ENCODE data around the gene SFTA2.

SFTA2 gene

GRCh38 chr6:30882204-30882758 lies 49.7 kb downstream of the SFTA2 start:
- TF ChIP-seq, protein P1, sequence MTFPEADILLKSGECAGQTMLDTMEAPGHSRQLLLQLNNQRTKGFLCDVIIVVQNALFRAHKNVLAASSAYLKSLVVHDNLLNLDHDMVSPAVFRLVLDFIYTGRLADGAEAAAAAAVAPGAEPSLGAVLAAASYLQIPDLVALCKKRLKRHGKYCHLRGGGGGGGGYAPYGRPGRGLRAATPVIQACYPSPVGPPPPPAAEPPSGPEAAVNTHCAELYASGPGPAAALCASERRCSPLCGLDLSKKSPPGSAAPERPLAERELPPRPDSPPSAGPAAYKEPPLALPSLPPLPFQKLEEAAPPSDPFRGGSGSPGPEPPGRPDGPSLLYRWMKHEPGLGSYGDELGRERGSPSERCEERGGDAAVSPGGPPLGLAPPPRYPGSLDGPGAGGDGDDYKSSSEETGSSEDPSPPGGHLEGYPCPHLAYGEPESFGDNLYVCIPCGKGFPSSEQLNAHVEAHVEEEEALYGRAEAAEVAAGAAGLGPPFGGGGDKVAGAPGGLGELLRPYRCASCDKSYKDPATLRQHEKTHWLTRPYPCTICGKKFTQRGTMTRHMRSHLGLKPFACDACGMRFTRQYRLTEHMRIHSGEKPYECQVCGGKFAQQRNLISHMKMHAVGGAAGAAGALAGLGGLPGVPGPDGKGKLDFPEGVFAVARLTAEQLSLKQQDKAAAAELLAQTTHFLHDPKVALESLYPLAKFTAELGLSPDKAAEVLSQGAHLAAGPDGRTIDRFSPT (tag by site-specific recombination; IDR thresholded peaks at IDR 0.05) = peak; percentile 18; the same call in 1 of the 2 replicates
- TF ChIP-seq ZNF596 (tag by site-specific recombination; IDR thresholded peaks at IDR 0.05) (no peak), ZNF76 (tag by site-specific recombination; IDR thresholded peaks at IDR 0.05; ENCODE audit: borderline replicate concordance, low read depth) (no peak), ZNF221 (tag by site-specific recombination; IDR thresholded peaks at IDR 0.05; ENCODE audit: borderline replicate concordance) (no peak), ZBTB6 (tag by site-specific recombination; IDR thresholded peaks at IDR 0.05) (peak; percentile 88), ZNF624 (tag by site-specific recombination; IDR thresholded peaks at IDR 0.05) (no peak), ZFHX2 (tag by site-specific recombination; conservative IDR thresholded peaks at IDR 0.05) (no peak), KLF8 (tag by site-specific recombination; IDR thresholded peaks at IDR 0.05) (no peak), ZNF266 (tag by site-specific recombination; IDR thresholded peaks at IDR 0.05; ENCODE audit: low read depth) (no peak), ZNF148 (tag by site-specific recombination; IDR thresholded peaks at IDR 0.05; ENCODE audit: borderline replicate concordance) (no peak)
- H3K9me3 ChIP-seq (ENCODE audit: control insufficient read depth, insufficient read depth, low read depth, low read length) = no peaks in the 10 kb centered on the region
- H3K27ac ChIP-seq (ENCODE audit: extremely low read depth, low read depth, low read length) = no peak overlapping the region; the same call in 1 of the 2 replicates
- H3K4me1 ChIP-seq (ENCODE audit: control insufficient read depth, insufficient read depth, low read length) = peaks cover 27% of the 10 kb centered on the region
- ChIA-PET CTCF (interaction anchor here (0.6 to 14.8 kb wide), 15 partner anchors 11 to 310 kb away, joined by 3 to 332 read pairs (median 3); partner anchors contain the start of gene DHX16), POLR2A (interaction anchor here (0.6 to 2.2 kb wide), 13 partner anchors 14 to 244 kb away, joined by 3 to 17 read pairs (median 5); partner anchors contain the start of genes GTF2H4, MDC1 and VARS2)
- no peaks in the 10 kb centered on the region for H3K36me3 ChIP-seq (ENCODE audit: control insufficient read depth in 2 of 2, insufficient read depth in 1 of 2, low read length in 2 of 2)
- H3K4me3 ChIP-seq (ENCODE audit: low read depth, low read length) = no peak overlapping the region

- Histone ChIP-seq H3K4me1 (ENCODE audit: control insufficient read depth, insufficient read depth, low read length) (peaks cover 23% of the 10 kb centered on the region), H3K27ac (ENCODE audit: extremely low read depth, low read depth, low read length) (no peak overlapping the region), H3K4me3 (ENCODE audit: low read depth, low read length) (no peak overlapping the region), H3K36me3 (ENCODE audit: control insufficient read depth in 2 of 2, insufficient read depth in 1 of 2, low read length in 2 of 2) (no peaks in the 10 kb centered on the region), H3K9me3 (ENCODE audit: control insufficient read depth, insufficient read depth, low read depth, low read length) (no peaks in the 10 kb centered on the region)
- TF ChIP-seq INSM2 (tag by site-specific recombination; IDR thresholded peaks at IDR 0.05) = no peak
- TF ChIP-seq, protein P2, sequence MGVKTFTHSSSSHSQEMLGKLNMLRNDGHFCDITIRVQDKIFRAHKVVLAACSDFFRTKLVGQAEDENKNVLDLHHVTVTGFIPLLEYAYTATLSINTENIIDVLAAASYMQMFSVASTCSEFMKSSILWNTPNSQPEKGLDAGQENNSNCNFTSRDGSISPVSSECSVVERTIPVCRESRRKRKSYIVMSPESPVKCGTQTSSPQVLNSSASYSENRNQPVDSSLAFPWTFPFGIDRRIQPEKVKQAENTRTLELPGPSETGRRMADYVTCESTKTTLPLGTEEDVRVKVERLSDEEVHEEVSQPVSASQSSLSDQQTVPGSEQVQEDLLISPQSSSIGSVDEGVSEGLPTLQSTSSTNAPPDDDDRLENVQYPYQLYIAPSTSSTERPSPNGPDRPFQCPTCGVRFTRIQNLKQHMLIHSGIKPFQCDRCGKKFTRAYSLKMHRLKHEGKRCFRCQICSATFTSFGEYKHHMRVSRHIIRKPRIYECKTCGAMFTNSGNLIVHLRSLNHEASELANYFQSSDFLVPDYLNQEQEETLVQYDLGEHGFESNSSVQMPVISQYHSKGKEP (tag by site-specific recombination; IDR thresholded peaks at IDR 0.05) = no peak
- TF ChIP-seq ZFP69B (tag by site-specific recombination; IDR thresholded peaks at IDR 0.05) = no peak
- TF ChIP-seq ZNF510 (tag by site-specific recombination; IDR thresholded peaks at IDR 0.05; ENCODE audit: insufficient replicate concordance) = no peak
- no peak for TF ChIP-seq ZNF561 (tag by site-specific recombination; IDR thresholded peaks at IDR 0.05; ENCODE audit: borderline replicate concordance)
- TF ChIP-seq AEBP2 (tag by site-specific recombination; IDR thresholded peaks at IDR 0.05; ENCODE audit: borderline replicate concordance) = no peak
- peak; percentile 77 for TF ChIP-seq SCRT2 (tag by site-specific recombination; IDR thresholded peaks at IDR 0.05)
- peak; percentile 49; the same call in 1 of the 2 replicates for TF ChIP-seq SCRT1 (tag by site-specific recombination; IDR thresholded peaks at IDR 0.05; ENCODE audit: borderline replicate concordance)
- no peak for TF ChIP-seq SP2 (tag by site-specific recombination; IDR thresholded peaks at IDR 0.05)
- no peak for TF ChIP-seq GLI4 (tag by site-specific recombination; IDR thresholded peaks at IDR 0.05)
- POLR2A ChIA-PET = interaction anchor here (0.6 to 2.2 kb wide), 8 partner anchors 26 to 212 kb away, joined by 3 to 17 read pairs (median 6); partner anchors contain the start of genes GTF2H4 and VARS2
- CTCF ChIA-PET = interaction anchor here (0.6 to 14.8 kb wide), 12 partner anchors 24 to 311 kb away, joined by 3 to 332 read pairs (median 4); no protein-coding TSS in a partner anchor
Measured at GRCh38 chr6:30881392-30882203, 50.4 kb downstream of the SFTA2 start.

All from HEK293 (cell line).